Liver (tissue), 9 donors: ENCODE results near the gene TMEM45B. TPM values are rescaled to one million over a fixed set of nuclear protein-coding genes. Genes with fewer than 3 reads are reported as not detected.

Experiments used
- DNase-seq: peaks from one replicate; pipeline ENCODE4 v3.0.0-alpha.2; 2017; ENCODE audit warnings: low spot score
- H3K27ac ChIP-seq, 2 donors: one replicate each; pipeline ENCODE4 v1.7.0; 2013; ENCODE audit warnings: inconsistent platforms in 2 of 2, low read length in 2 of 2, control low read depth in 1 of 2, low read depth in 1 of 2, mild to moderate bottlenecking in 1 of 2
- H3K27me3 ChIP-seq, 4 donors: one replicate each; pipeline versions ENCODE4 v1.6.1 to v1.7.0; 2013; ENCODE audit warnings: low read length in 3 of 4, inconsistent platforms in 1 of 4, mild to moderate bottlenecking in 1 of 4, moderate library complexity in 1 of 4; ENCODE audit not compliant: control insufficient read depth in 4 of 4, insufficient read depth in 4 of 4
- H3K36me3 ChIP-seq, 4 donors: one replicate each; pipeline versions ENCODE4 v1.6.1 to v1.7.0; 2013; ENCODE audit warnings: low read length in 3 of 4, mild to moderate bottlenecking in 3 of 4, low read depth in 1 of 4, moderate library complexity in 1 of 4; ENCODE audit not compliant: control insufficient read depth in 4 of 4, insufficient read depth in 3 of 4
- H3K4me1 ChIP-seq, 4 donors: one replicate each; pipeline versions ENCODE4 v1.6.1 to v1.7.0; 2013; ENCODE audit warnings: low read length in 3 of 4, mild to moderate bottlenecking in 3 of 4, moderate library complexity in 1 of 4; ENCODE audit not compliant: control insufficient read depth in 4 of 4, insufficient read depth in 4 of 4
- H3K4me3 ChIP-seq, 3 donors: one replicate each; pipeline versions ENCODE4 v1.6.1 to v1.7.0; 2013; ENCODE audit warnings: low read length in 3 of 3, control low read depth in 1 of 3, low read depth in 1 of 3, mild to moderate bottlenecking in 1 of 3
- H3K9ac ChIP-seq, 2 donors: one replicate each; pipeline ENCODE4 v1.7.0; 2013; ENCODE audit warnings: low read length in 2 of 2, mild to moderate bottlenecking in 2 of 2, moderate library complexity in 2 of 2, control low read depth in 1 of 2, low read depth in 1 of 2
- H3K9me3 ChIP-seq, 4 donors: one replicate each; pipeline versions ENCODE4 v1.6.1 to v1.7.0; 2013; ENCODE audit warnings: low read length in 3 of 4; ENCODE audit not compliant: control insufficient read depth in 4 of 4
- CTCF ChIP-seq: fragments of 150-350 bp; IDR thresholded peaks from 2 replicates; pipeline ENCODE4 v1.5.1; 2017; ENCODE audit warnings: improper control_type of control experiment, low read depth, low read length; ENCODE audit not compliant: missing input control
- EGR1 ChIP-seq, 2 donors: IDR thresholded peaks; 2 replicates each; pipeline ENCODE4 v1.6.1; 2016 to 2018; ENCODE audit warnings: antibody characterized with exemption in 2 of 2, low read depth in 2 of 2
- FOXA1 ChIP-seq: IDR thresholded peaks from 2 replicates; pipeline ENCODE4 v1.6.1; 2016; ENCODE audit warnings: antibody characterized with exemption
- FOXA2 ChIP-seq: IDR thresholded peaks from 2 replicates; pipeline ENCODE4 v1.6.1; 2016; ENCODE audit warnings: antibody characterized with exemption
- GABPA ChIP-seq, 2 donors: IDR thresholded peaks in 1 of 2; conservative IDR thresholded peaks in 1 of 2; 2 replicates each; pipeline ENCODE4 v1.6.1; 2016; ENCODE audit warnings: antibody characterized with exemption in 2 of 2, mild to moderate bottlenecking in 1 of 2, moderate library complexity in 1 of 2
- HNF4A ChIP-seq, 2 donors: conservative IDR thresholded peaks; 2 replicates each; pipeline ENCODE4 v1.6.1; 2016; ENCODE audit warnings: antibody characterized with exemption in 2 of 2, mild to moderate bottlenecking in 2 of 2
- HNF4G ChIP-seq: IDR thresholded peaks from 2 replicates; pipeline ENCODE4 v1.6.1; 2016; ENCODE audit warnings: antibody characterized with exemption
- JUND ChIP-seq, 2 donors: IDR thresholded peaks; 2 replicates each; pipeline ENCODE4 v1.6.1; 2016; ENCODE audit warnings: antibody characterized with exemption in 2 of 2
- MAX ChIP-seq: IDR thresholded peaks from 2 replicates; pipeline ENCODE4 v1.6.1; 2016; ENCODE audit warnings: antibody characterized with exemption
- NR2F2 ChIP-seq: IDR thresholded peaks from 2 replicates; pipeline ENCODE4 v1.6.1; 2016; ENCODE audit warnings: antibody characterized with exemption
- RAD21 ChIP-seq, 2 donors: IDR thresholded peaks; 2 replicates each; pipeline ENCODE4 v1.6.1; 2016; ENCODE audit warnings: antibody characterized with exemption in 2 of 2, mild to moderate bottlenecking in 2 of 2
- REST ChIP-seq: IDR thresholded peaks from 2 replicates; pipeline ENCODE4 v1.6.1; 2016; ENCODE audit warnings: antibody characterized with exemption, mild to moderate bottlenecking
- RXRA ChIP-seq, 2 donors: IDR thresholded peaks; 2 replicates each; pipeline ENCODE4 v1.6.1; 2017 to 2018; ENCODE audit warnings: antibody characterized with exemption in 2 of 2, mild to moderate bottlenecking in 1 of 2
- TAF1 ChIP-seq: conservative IDR thresholded peaks from 2 replicates; pipeline ENCODE4 v1.6.1; 2016; ENCODE audit warnings: antibody characterized with exemption, mild to moderate bottlenecking
- YY1 ChIP-seq: IDR thresholded peaks from 2 replicates; pipeline ENCODE4 v1.6.1; 2016; ENCODE audit warnings: antibody characterized with exemption, mild to moderate bottlenecking
- ZBTB33 ChIP-seq: IDR thresholded peaks from 2 replicates; pipeline ENCODE4 v1.6.1; 2016; ENCODE audit warnings: antibody characterized with exemption
- WGBS: extraction: QIAGEN DNeasy Blood & Tissue Kit; methylation state at CpG from one replicate; pipeline ENCODE4 v1.1.7; 2013; 5-methylcytosine and 5-hydroxymethylcytosine counted together
- polyA plus RNA-seq, 2 donors: library from polyadenylated mRNA; stranded (reverse) in 1 of 2; unstranded in 1 of 2; fragments of 200-250 nt in 1 of 2; fragments of >200 nt in 1 of 2; fragmentation: Nextera tagmentation in 1 of 2; extraction: Ambion mirVana in 1 of 2; gene quantifications; one replicate each; pipeline versions ENCODE4 v1.2.1 to v1.2.3, GENCODE V29; 2013 to 2015
- total RNA-seq, 2 donors: library from RNA; depleted of rRNA; stranded (reverse); fragments of >200 nt; gene quantifications; one replicate each; pipeline ENCODE4 v1.2.3, GENCODE V29; 2014
- donor health status: healthy.
- donor health status: healthy.
- donor health status: healthy.
- donor health status: healthy.
- donor health status: healthy.

Gene TMEM45B
- total and polyA plus RNA-seq, 4 donors: 5.5 to 23.7 (median 6.7) TPM

GRCh38 chr11:129791515-129791914 lies 24.1 kb upstream of the TMEM45B start:
- no peaks in the 10 kb centered on the region for H3K27me3 ChIP-seq
- 80% methylated on average over 2 of the region's 2 CpGs for WGBS

More at GRCh38 chr11:129791515-129791914, 24.1 kb upstream of the TMEM45B start:
- Histone ChIP-seq H3K36me3 (no peaks in the 10 kb centered on the region), H3K9me3 (peaks cover 0 to 3% (median 1%) of the 10 kb centered on the region in 4 donors), H3K4me1 (peaks cover 3 to 18% (median 14%) of the 10 kb centered on the region in 4 donors), H3K27ac (no peak overlapping the region), H3K9ac (no peak overlapping the region), H3K4me3 (no peak overlapping the region)
- TF ChIP-seq FOXA2 (peak; percentile 86), MAX (no peak), HNF4A (conservative IDR thresholded peaks at IDR 0.05) (peak; percentile 66 to 84), TAF1 (no peak), FOXA1 (peak; percentile 84), RAD21 (IDR thresholded peaks at IDR 0.05) (peak; percentile 42 to 45), HNF4G (no peak), REST (peak; percentile 49), EGR1 (IDR thresholded peaks at IDR 0.05; ENCODE audit: low read depth in 2 of 2) (no peak), CTCF (no peak), NR2F2 (no peak), ZBTB33 (peak; percentile 44), YY1 (peak; percentile 54), GABPA (IDR thresholded peaks at IDR 0.05 in 1 of 2, conservative IDR thresholded peaks at IDR 0.05 in 1 of 2) (no peak), RXRA (IDR thresholded peaks at IDR 0.05) (peak; percentile 66 to 92), JUND (IDR thresholded peaks at IDR 0.05) (peak in 1 of 2 donors; percentile 53)
- no peak for DNase-seq
